B cell (primary cell): ENCODE measurements around the gene CDKAL1. TPM values are rescaled to one million over a fixed set of nuclear protein-coding genes. Genes with fewer than 3 reads are reported as not detected.

Experiments
- ATAC-seq: fragments of 200-7000 bp; cut with Tn5 transposase; one replicate; pipeline ENCODE4 v1.10.0; 2021; ENCODE audit warnings: low read depth, mild to moderate bottlenecking, moderate number of reproducible peaks, moderate library complexity
- CTCF ChIA-PET: fragments of 350-600 bp; sonication (Branson Sonifier 250); formaldehyde crosslinking; loops from one replicate; lab custom pipeline; 2021; ENCODE audit warnings: antibody characterized with exemption, inconsistent platforms; lab: Charles Lee
- POLR2A ChIA-PET: fragments of 350-600 bp; sonication (Branson Sonifier 250); formaldehyde crosslinking; loops from one replicate; lab custom pipeline; 2021; ENCODE audit warnings: antibody characterized with exemption; lab: Charles Lee
- DNase-seq: peaks from one replicate; pipeline ENCODE4 v3.0.0; 2013
- H2AFZ ChIP-seq: 2 replicates; pipeline ENCODE4 v1.6.1; 2012; ENCODE audit warnings: mild to moderate bottlenecking, low read depth, low read length; ENCODE audit not compliant: insufficient read depth, poor library complexity, severe bottlenecking
- H3K27ac ChIP-seq, 2 donors: 1 replicate in 1 of 2; 2 replicates in 1 of 2; pipeline ENCODE4 v1.5.1; 2012 to 2013; ENCODE audit warnings: low read length in 2 of 2, mild to moderate bottlenecking in 2 of 2, moderate library complexity in 1 of 2
- H3K27me3 ChIP-seq, 4 experiments: fragments of 200-600 bp in 1 of 4; sonication (generic) in 1 of 4; replicated peaks in 1 of 4; 1 replicate in 2 of 4; 2 replicates in 2 of 4; pipeline versions ENCODE4 v1.6.1 to v1.7.0; 2013 to 2016; ENCODE audit warnings: low read length in 3 of 4, mild to moderate bottlenecking in 2 of 4, mixed read lengths in 1 of 4, moderate library complexity in 1 of 4; ENCODE audit not compliant: insufficient read depth in 4 of 4, control insufficient read depth in 3 of 4; ENCODE audit errors: control extremely low read depth in 1 of 4
- H3K36me3 ChIP-seq, 2 experiments: replicated peaks in 1 of 2; 1 replicate in 1 of 2; 2 replicates in 1 of 2; pipeline versions ENCODE4 v1.6.1 to v1.7.1; 2013; ENCODE audit warnings: low read length in 1 of 2; ENCODE audit not compliant: insufficient read depth in 2 of 2, control insufficient read depth in 1 of 2; ENCODE audit errors: control extremely low read depth in 1 of 2, extremely low read depth in 1 of 2
- H3K4me1 ChIP-seq, 2 donors: fragments of 200-600 bp in 1 of 2; sonication (generic) in 1 of 2; 1 replicate in 1 of 2; 2 replicates in 1 of 2; pipeline versions ENCODE4 v1.5.1 to v1.6.1; 2013 to 2017; ENCODE audit warnings: low read length in 2 of 2; ENCODE audit not compliant: control insufficient read depth in 2 of 2, insufficient read depth in 2 of 2
- H3K4me2 ChIP-seq: replicated peaks from 2 replicates; pipeline ENCODE3; 2012; ENCODE audit warnings: mild to moderate bottlenecking, low read depth, low read length; ENCODE audit not compliant: poor library complexity, severe bottlenecking
- H3K4me3 ChIP-seq, 5 experiments: fragments of 200-600 bp in 1 of 5; sonication (generic) in 1 of 5; 1 replicate in 3 of 5; 2 replicates in 2 of 5; pipeline versions ENCODE4 v1.5.1 to v1.7.0; 2011 to 2016; ENCODE audit warnings: low read length in 4 of 5, mild to moderate bottlenecking in 4 of 5, low read depth in 2 of 5, control low read depth in 1 of 5, moderate library complexity in 1 of 5; ENCODE audit not compliant: insufficient read depth in 1 of 5; ENCODE audit errors: control extremely low read depth in 1 of 5, extremely low read depth in 1 of 5
- H3K79me2 ChIP-seq: fragments of 200-600 bp; sonication (generic); one replicate; pipeline ENCODE4 v1.6.0; 2016; ENCODE audit warnings: low read length; ENCODE audit not compliant: control insufficient read depth, insufficient read depth
- H3K9ac ChIP-seq: fragments of 200-600 bp; sonication (generic); 2 replicates; pipeline ENCODE4 v1.6.1; 2017; ENCODE audit warnings: mild to moderate bottlenecking, low read length, moderate library complexity
- H3K9me3 ChIP-seq, 3 donors: one replicate each; pipeline versions ENCODE4 v1.6.1 to v1.7.1; 2013; ENCODE audit warnings: low read length in 2 of 3; ENCODE audit not compliant: control insufficient read depth in 2 of 3, insufficient read depth in 1 of 3; ENCODE audit errors: control extremely low read depth in 1 of 3
- H4K20me1 ChIP-seq: 2 replicates; pipeline ENCODE4 v1.6.0; 2012; ENCODE audit warnings: mild to moderate bottlenecking, low read length; ENCODE audit not compliant: insufficient read depth, control insufficient read depth, poor library complexity, severe bottlenecking
- H3K27ac Mint-ChIP-seq: one replicate; pipeline ENCODE4 v1.8.0; 2021; ENCODE audit warnings: mixed read lengths
- H3K27me3 Mint-ChIP-seq: one replicate; pipeline ENCODE4 v1.8.0; 2021; ENCODE audit warnings: mixed read lengths
- H3K4me1 Mint-ChIP-seq: one replicate; pipeline ENCODE4 v1.8.0; 2021; ENCODE audit warnings: mixed read lengths
- H3K4me3 Mint-ChIP-seq: one replicate; pipeline ENCODE4 v1.8.0; 2021; ENCODE audit warnings: mixed read lengths
- H3K9me3 Mint-ChIP-seq: one replicate; pipeline ENCODE4 v1.8.0; 2022; ENCODE audit warnings: mixed read lengths; ENCODE audit not compliant: insufficient read depth
- CTCF ChIP-seq: fragments of 200-600 bp; IDR thresholded peaks from one replicate; pipeline ENCODE4 v1.8.0; 2022; ENCODE audit warnings: antibody characterized with exemption, mild to moderate bottlenecking
- EZH2 ChIP-seq: IDR thresholded peaks from 2 replicates; pipeline ENCODE4 v1.6.1; 2012; ENCODE audit warnings: borderline replicate concordance, low read depth, mild to moderate bottlenecking, moderate library complexity, low read length; ENCODE audit not compliant: insufficient read depth, poor library complexity, severe bottlenecking
- WGBS: methylation state at CpG from one replicate; pipeline ENCODE4 v1.1.5; 2013; ENCODE audit warnings: missing lambda C conversion rate; ENCODE audit not compliant: insufficient coverage; 5-methylcytosine and 5-hydroxymethylcytosine counted together
- intact Hi-C: fragments of 100-400 bp; cut with micrococcal nuclease; formaldehyde crosslinking; loops from one replicate; pipeline ENCODE4 v1.10.0; 2022
- polyA plus RNA-seq: library from polyadenylated mRNA; depleted of rRNA; stranded (reverse); fragments of >200 nt; gene quantifications from 2 replicates; pipeline ENCODE4 v1.2.3, GENCODE V29; 2012
- total RNA-seq, 2 donors: library from RNA; stranded (reverse); fragments of 120-200 nt in 1 of 2; gene quantifications; 1 replicate in 1 of 2; 2 replicates in 1 of 2; pipeline versions ENCODE4 v1.2.3 to v1.2.4, GENCODE V29; 2013 to 2022

The CDKAL1 gene
- total and polyA plus RNA-seq, 2 donors (not counting 1 experiment from before 2014, with no cell fraction given), result 6.1 to 33.3 TPM

GRCh38 chr6:20554326-20554725 is 20.1 kb downstream of the CDKAL1 start:
- no peaks in the 10 kb centered on the region for H3K4me1 Mint-ChIP-seq
- WGBS, result no CpG with 5 or more reads among the region's 2 CpGs
- H3K4me1 ChIP-seq, result no peaks in the 10 kb centered on the region
- no peak overlapping the region for H3K27ac Mint-ChIP-seq
- ATAC-seq (no peak), DNase-seq (no peak)
- no peaks in the 10 kb centered on the region for H4K20me1 ChIP-seq
- H3K9me3 Mint-ChIP-seq, result no peaks in the 10 kb centered on the region
- no peak overlapping the region for H3K4me3 ChIP-seq
- peaks cover 5% of the 10 kb centered on the region for H3K79me2 ChIP-seq
- no peak overlapping the region for H2AFZ ChIP-seq
- POLR2A ChIA-PET, result no interaction called here
- H3K36me3 ChIP-seq, result peaks cover 7 to 13% of the 10 kb centered on the region in 2 experiments
- H3K27ac ChIP-seq, result no peak overlapping the region
- no peak overlapping the region for H3K4me3 Mint-ChIP-seq
- H3K27me3 ChIP-seq, result no peaks in the 10 kb centered on the region
- intact Hi-C loops, result no loop called here
- H3K27me3 Mint-ChIP-seq, result no peaks in the 10 kb centered on the region
- CTCF ChIA-PET, result interaction anchor here (0.6 to 0.8 kb wide), 2 partner anchors 236 to 1034 kb away, joined by 3 to 4 read pairs; no protein-coding TSS in a partner anchor
- H3K9ac ChIP-seq, result no peak overlapping the region
- TF ChIP-seq CTCF (no peak), EZH2 (no peak)
- H3K9me3 ChIP-seq, result no peaks in the 10 kb centered on the region
- no peak overlapping the region for H3K4me2 ChIP-seq

- peaks cover 7 to 13% of the 10 kb centered on the region in 2 experiments for H3K36me3 ChIP-seq
- H3K4me1 ChIP-seq, result no peaks in the 10 kb centered on the region
- H4K20me1 ChIP-seq, result no peaks in the 10 kb centered on the region
- H2AFZ ChIP-seq, result no peak overlapping the region
- no peak overlapping the region for H3K27ac Mint-ChIP-seq
- POLR2A ChIA-PET, result no interaction called here
- intact Hi-C loops, result no loop called here
- CTCF ChIA-PET, result interaction anchor here (0.6 to 0.8 kb wide), 3 partner anchors 9 to 1034 kb away, joined by 3 to 4 read pairs (median 3); no protein-coding TSS in a partner anchor
- ATAC-seq, result no peak
- TF ChIP-seq EZH2, result no peak
- no peak for TF ChIP-seq CTCF
- H3K4me1 Mint-ChIP-seq, result no peaks in the 10 kb centered on the region
- H3K27me3 ChIP-seq, result no peaks in the 10 kb centered on the region
- H3K4me3 ChIP-seq, result no peak overlapping the region
- WGBS, result no CpG with 5 or more reads among the region's 1 CpG
- no peak overlapping the region for H3K9ac ChIP-seq
- no peaks in the 10 kb centered on the region for H3K9me3 Mint-ChIP-seq
- no peak overlapping the region for H3K4me3 Mint-ChIP-seq
- no peak overlapping the region for H3K4me2 ChIP-seq
- H3K27ac ChIP-seq, result no peak overlapping the region
- no peaks in the 10 kb centered on the region for H3K27me3 Mint-ChIP-seq
- DNase-seq, result no peak
- H3K9me3 ChIP-seq, result no peaks in the 10 kb centered on the region
- peaks cover 5% of the 10 kb centered on the region for H3K79me2 ChIP-seq
These were observed 20.6 kb downstream of the CDKAL1 start for GRCh38 chr6:20554817-20555216.
